GM11168 (cell line): ENCODE data around the gene SLC50A1.
"Not testable (repeated sequence)": the region's sequence is repeated elsewhere in the genome, so short reads cannot be mapped to it uniquely, and the experiment has no call there.

Source experiments
- in situ Hi-C: fragments of 300-500 bp; cut with MboI; formaldehyde crosslinking; loops from one replicate; pipeline ENCODE4 v1.12.0; 2022; ENCODE audit warnings: low sequenced_read_pairs; ENCODE audit not compliant: unreplicated experiment

The SLC50A1 gene

GRCh38 chr1:155113450-155113980, 22.1 kb upstream of the SLC50A1 start:
- in situ Hi-C loops = no loop called here

- in situ Hi-C loops = no loop called here
Measured at GRCh38 chr1:155116113-155116764, 19.4 kb upstream of the SLC50A1 start.

DNA sequence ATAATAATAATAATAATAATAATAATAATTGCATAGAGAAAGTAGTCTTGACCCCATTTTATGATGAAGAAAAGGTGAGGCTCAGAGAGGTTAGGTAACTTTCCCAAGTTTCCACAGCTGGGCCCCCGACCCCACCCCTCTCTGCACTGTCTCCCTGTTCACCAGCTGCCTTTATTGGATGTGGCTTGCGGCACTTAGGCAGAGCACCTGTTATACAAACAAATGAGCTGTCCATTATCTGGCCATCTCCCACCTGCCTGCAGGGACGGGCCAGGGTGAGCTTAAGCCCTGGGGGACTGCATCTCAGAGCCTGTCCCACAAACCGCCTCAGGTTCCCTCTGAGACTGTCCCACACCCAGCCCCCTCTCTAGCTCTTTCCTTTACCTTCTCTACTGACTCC, 18.0 kb upstream of the SLC50A1 start:
- in situ Hi-C loops = no loop called here

DNA sequence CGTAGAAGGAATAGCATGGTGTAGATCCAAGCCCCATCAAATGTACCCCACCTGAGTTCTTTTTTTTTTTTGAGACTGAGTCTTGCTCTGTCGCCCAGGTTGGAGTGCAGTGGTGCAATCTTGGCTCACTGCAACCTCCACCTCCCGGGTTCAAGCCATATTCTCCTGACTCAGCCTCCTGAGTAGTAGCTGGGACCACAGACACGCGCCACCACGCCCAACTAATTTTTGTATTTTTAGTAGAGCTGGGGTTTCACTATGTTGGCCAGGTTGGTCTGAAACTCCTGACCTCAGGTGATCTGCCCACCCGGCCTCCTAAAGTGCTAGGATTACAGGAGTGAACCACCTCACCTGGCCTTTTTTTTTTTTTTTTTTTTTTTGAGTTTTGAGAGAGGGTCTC, 17.6 kb upstream of the SLC50A1 start:
- in situ Hi-C loops = not testable (repeated sequence)

DNA sequence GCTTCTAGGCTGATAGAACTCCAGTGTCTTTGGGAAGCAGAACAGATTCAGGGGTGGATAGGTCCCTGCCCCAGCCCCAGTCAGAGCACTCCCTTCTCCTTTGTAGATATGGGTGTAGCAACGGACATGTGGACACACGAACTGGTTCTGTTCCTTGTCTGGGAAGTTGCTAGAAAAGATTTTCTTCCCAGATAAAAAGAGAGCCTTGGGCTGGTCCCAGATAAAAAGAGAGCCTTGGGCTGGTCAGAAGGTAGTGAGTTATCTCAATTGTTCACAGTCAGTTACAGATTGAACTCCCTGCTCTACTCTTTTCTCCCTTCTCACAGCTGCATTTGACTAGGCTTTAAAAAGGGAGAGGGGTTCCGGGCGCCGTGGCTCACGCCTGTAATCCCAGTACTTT, 15.4 kb upstream of the SLC50A1 start:
- in situ Hi-C loops = no loop called here

- in situ Hi-C loops = no loop called here
Measured at GRCh38 chr1:155121249-155121648, 14.4 kb upstream of the SLC50A1 start.

DNA sequence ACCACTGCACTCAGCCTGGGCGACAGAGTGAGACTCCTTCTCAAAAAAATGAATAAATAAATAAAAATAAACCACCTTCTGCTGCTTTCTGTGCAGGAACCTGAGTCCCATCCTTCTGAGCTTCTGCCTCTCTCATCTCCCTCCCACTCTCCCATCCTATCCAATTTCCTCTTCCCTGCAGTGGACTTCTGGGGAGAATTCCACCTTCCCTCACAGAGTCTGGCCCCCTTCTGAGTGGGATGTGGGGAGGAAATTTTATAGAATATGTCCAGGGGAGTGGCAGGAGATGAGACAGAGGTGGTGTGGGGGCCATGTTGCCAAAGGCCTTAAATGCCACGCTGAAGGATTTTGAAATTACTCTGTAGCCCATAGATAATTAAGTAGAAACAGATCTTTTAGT, 13.3 kb upstream of the SLC50A1 start:
- in situ Hi-C loops = no loop called here

DNA sequence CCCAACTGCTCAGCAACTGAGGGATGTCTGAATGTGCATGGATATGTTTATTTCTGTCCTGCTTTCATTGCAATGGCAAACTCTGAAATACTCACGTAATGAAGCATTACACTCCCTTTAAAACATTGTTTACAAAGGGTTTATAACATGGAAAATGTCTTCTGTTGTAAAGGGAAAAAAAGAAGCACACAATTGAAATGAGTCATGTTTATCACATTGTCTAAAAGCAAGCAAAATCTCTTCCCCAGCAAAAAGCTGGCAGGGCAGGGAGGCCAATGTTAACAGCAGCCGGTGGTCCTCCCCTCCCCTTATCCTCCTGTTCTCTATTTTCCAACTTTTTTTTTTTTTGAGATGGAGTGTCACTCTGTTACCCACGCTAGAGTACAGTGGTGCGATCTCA, 11.9 kb upstream of the SLC50A1 start:
- in situ Hi-C loops = no loop called here

DNA sequence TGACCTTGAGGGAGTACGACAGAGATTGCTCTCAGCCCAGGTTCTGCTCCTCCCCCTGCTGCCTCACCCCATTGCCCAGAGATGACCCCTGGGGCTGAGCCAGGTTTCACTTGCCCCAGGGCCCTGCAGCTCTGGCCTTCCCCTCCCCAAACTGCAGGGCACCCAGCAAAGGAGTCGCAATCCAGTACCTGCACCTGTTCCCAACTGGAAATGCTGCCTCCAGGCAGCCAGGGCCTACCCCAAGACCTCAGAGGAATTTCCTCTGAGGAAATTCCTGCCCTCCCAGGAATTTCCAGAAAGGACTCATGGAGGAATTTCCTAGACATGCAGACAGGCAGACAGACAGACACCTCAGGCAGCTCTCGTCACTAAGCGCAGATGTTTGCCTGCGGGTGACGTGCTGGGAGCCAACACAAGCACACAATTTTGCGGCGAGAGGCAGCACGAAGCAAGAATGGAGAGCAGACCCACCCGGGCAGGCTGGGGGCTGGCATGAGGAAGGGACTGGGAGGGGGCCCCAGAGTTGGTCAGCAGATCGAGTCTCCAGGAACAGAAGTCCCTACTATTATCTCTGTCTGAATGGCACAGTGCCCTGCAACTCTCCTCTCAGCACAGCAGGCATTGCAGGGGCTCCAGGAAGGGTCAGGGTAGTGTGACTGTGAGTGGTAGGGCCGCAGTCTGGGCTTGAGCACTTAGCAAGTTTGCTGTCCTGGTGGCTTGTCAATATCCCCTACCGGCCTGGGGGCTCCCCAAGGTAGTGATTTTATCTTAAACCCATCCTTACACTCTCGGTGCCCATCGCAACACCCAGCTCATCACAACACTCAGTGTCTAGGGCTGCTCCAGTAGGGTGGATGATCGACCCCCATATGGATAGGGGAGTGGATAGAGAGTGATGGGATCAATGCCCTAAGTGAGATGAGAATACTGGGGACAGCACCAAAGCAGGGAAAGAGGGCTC, 10.9 kb upstream of the SLC50A1 start:
- in situ Hi-C loops = no loop called here

GRCh38 chr1:155125511-155125945, 10.1 kb upstream of the SLC50A1 start:
- in situ Hi-C loops = no loop called here

DNA sequence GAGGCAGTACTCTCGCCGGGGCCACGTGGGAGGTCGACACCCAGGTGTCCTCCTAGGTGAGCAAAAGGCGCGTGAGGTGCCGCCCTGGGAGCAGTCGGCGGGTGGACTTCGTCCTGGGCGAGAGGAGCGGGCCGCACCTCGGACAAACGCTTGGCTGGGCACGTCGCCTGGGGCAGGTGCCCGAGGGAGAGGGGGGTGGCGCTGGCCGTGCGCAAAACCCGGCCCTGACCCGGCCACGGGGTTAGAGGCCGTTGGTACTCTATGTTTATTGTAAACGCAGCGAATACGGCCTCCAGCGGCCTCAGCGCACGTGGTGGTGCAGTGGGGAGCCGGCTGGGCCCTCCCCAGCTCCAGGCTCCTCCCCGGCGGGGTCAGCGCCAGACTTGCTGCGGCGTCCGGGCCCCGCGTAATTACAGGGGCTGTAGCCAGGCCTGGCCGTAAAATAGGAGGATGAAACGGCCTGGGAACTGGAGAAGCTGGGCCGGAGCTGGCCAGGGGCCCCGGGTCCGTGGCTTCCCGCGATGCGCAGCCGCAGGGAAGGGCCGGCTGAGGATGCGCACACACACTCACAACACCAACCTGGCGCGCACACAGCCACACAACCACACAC, 9.6 kb upstream of the SLC50A1 start:
- in situ Hi-C loops = no loop called here

GRCh38 chr1:155126556-155127104, 9.0 kb upstream of the SLC50A1 start:
- in situ Hi-C loops = no loop called here

GRCh38 chr1:155127105-155127966, 8.3 kb upstream of the SLC50A1 start, which contains the start of gene EFNA1:
Gene EFNA1 (plus strand): TSS chr1:155127876. CDS start chr1:155127978, 102 bp downstream.
- in situ Hi-C loops = no loop called here

GRCh38 chr1:155127967-155128754, 7.5 kb upstream of the SLC50A1 start:
- in situ Hi-C loops = no loop called here

GRCh38 chr1:155128755-155129473, 6.7 kb upstream of the SLC50A1 start:
- in situ Hi-C loops = no loop called here

DNA sequence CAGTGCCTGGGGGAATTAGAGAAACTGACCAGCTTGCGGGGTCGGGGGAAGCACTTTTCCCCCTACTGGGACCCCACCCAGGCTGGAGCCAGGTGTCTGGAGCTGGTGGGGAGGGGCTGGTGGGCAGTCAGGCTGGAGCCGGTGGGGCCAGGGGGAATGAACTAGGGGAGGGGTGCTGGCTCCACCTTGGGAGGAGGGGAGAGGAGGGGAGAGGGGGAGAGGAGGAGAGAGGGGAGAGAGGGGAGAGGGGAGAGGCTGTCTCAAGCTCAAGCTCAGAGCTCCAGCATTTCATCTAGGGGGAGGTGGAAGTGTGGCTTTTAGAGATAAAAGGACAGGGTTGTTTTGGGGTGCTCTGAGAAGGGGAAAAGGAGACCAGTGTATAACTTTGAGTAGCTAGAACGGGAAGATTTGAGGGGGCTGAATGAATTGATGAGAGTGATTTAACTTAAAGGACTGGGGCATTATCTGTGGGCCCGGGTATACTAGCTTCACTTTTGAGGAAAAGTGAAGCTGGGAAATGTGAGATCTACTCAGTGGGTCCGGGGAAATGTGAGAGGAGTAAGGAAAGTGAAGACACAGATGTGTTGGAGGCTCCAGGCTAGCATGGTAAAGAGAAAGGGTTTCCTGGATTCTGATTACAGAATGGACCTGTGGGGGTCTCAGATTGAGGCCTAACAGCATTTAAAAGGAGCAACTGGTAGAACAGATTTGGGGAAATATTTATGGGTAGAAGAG, 5.2 kb upstream of the SLC50A1 start:
- in situ Hi-C loops = no loop called here

- in situ Hi-C loops = no loop called here
Measured at GRCh38 chr1:155131285-155131684, 4.4 kb upstream of the SLC50A1 start.
